ENCODE data around the gene TWIST2. TPM values are rescaled to one million over a fixed set of nuclear protein-coding genes. Genes with fewer than 3 reads are reported as not detected.

The TWIST2 gene
- polyA plus RNA-seq, 3 donors: 0.43 to 0.49 (median 0.43) TPM

GRCh38 chr2:238802957-238803356 lies 44.9 kb upstream of the TWIST2 start:
- Histone ChIP-seq H3K4me3 (replicated peaks in 1 of 3; ENCODE audit: low read depth in 2 of 3, low read length in 3 of 3) (no peak overlapping the region), H3K27ac (ENCODE audit: low read depth in 1 of 2, low read length in 2 of 2) (no peak overlapping the region), H3K27me3 (ENCODE audit: control insufficient read depth in 2 of 2, insufficient read depth in 2 of 2, low read length in 2 of 2) (no peaks in the 10 kb centered on the region), H3K36me3 (replicated peaks in 1 of 2; ENCODE audit: control insufficient read depth in 1 of 2, insufficient read depth in 2 of 2, low read length in 2 of 2) (no peaks in the 10 kb centered on the region), H3K4me2 (replicated peaks; ENCODE audit: extremely low read depth, low read length, poor library complexity, severe bottlenecking) (no peak overlapping the region), H3K9me3 (replicated peaks in 1 of 2; ENCODE audit: control insufficient read depth in 1 of 2, insufficient read depth in 1 of 2, low read length in 2 of 2) (no peaks in the 10 kb centered on the region), H3K79me2 (ENCODE audit: insufficient read depth, low read length) (no peaks in the 10 kb centered on the region), H3K4me1 (ENCODE audit: control insufficient read depth in 1 of 2, insufficient read depth in 2 of 2, low read length in 2 of 2) (no peaks in the 10 kb centered on the region), H2AFZ (ENCODE audit: insufficient read depth, low read depth, low read length, poor library complexity, severe bottlenecking) (no peak overlapping the region), H4K20me1 (ENCODE audit: insufficient read depth, low read length) (no peaks in the 10 kb centered on the region), H3K9ac (ENCODE audit: insufficient read depth, low read length, poor library complexity, severe bottlenecking) (no peak overlapping the region)
- intact Hi-C loops (cut with micrococcal nuclease): no loop called here
- no peak overlapping the region for H3K4me3 Mint-ChIP-seq
- WGBS (ENCODE audit: insufficient coverage): no CpG with 5 or more reads among the region's 4 CpGs
- peaks cover 0 to 6% (median 4%) of the 10 kb centered on the region in 7 donors for H3K9me3 Mint-ChIP-seq
- TF ChIP-seq, protein P1, sequence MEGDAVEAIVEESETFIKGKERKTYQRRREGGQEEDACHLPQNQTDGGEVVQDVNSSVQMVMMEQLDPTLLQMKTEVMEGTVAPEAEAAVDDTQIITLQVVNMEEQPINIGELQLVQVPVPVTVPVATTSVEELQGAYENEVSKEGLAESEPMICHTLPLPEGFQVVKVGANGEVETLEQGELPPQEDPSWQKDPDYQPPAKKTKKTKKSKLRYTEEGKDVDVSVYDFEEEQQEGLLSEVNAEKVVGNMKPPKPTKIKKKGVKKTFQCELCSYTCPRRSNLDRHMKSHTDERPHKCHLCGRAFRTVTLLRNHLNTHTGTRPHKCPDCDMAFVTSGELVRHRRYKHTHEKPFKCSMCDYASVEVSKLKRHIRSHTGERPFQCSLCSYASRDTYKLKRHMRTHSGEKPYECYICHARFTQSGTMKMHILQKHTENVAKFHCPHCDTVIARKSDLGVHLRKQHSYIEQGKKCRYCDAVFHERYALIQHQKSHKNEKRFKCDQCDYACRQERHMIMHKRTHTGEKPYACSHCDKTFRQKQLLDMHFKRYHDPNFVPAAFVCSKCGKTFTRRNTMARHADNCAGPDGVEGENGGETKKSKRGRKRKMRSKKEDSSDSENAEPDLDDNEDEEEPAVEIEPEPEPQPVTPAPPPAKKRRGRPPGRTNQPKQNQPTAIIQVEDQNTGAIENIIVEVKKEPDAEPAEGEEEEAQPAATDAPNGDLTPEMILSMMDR (IDR thresholded peaks at IDR 0.05): no peak
- no peaks in the 10 kb centered on the region for H3K4me1 Mint-ChIP-seq
- no peak for DNase-seq
- H3K36me3 Mint-ChIP-seq: no peaks in the 10 kb centered on the region
- peaks cover 2 to 10% (median 3%) of the 10 kb centered on the region in 3 donors for H3K27me3 Mint-ChIP-seq (ENCODE audit: low read depth in 3 of 3)
- H3K27ac Mint-ChIP-seq: no peak overlapping the region

DNA sequence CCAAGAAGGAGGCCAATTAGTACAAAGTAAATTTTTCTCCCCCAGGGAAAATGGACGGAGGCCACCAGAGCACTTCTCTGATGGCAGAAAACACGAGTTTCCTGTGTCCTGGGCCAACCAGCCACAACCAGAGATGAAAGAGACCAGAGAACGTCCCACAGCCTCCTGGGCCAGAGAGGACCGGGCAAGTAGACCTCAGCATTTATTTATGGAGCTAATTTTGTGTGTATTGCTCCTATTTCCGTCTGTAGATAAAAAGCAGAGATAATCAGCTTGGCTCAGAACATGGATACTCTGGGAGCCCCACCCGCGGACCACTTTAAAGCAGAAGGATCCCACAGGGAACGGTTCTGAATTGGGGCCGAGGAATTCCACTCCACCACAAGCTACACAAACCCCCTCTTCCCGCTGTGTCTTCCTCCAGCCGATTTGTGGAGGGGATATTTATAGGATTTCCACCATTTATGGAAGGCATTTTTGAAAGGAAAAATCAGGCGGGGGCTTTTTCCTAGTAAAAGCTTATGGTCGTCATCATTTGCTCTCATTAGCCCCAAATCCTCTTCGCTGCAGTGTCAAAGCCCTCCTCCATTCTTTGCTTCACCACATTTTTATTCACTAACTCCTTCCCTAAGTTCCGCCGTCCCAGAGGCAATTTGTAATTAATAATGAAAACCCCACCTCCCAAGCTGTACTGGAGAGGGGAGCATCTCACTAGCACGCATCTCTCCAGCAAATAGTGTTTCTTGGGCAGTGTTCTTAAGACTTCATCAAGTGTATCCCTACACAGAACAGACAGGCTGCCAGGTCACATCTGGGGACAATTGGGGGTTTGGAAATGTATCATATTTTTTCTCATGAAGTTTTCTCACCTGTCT lies 43.7 kb upstream of the TWIST2 start:
- Histone ChIP-seq H3K36me3 (replicated peaks in 1 of 2; ENCODE audit: control insufficient read depth in 1 of 2, insufficient read depth in 2 of 2, low read length in 2 of 2) (no peaks in the 10 kb centered on the region), H3K27ac (ENCODE audit: low read depth in 1 of 2, low read length in 2 of 2) (no peak overlapping the region), H3K4me3 (replicated peaks in 1 of 3; ENCODE audit: low read depth in 2 of 3, low read length in 3 of 3) (no peak overlapping the region), H3K27me3 (ENCODE audit: control insufficient read depth in 2 of 2, insufficient read depth in 2 of 2, low read length in 2 of 2) (no peaks in the 10 kb centered on the region), H3K4me2 (replicated peaks; ENCODE audit: extremely low read depth, low read length, poor library complexity, severe bottlenecking) (no peak overlapping the region), H3K9me3 (replicated peaks in 1 of 2; ENCODE audit: control insufficient read depth in 1 of 2, insufficient read depth in 1 of 2, low read length in 2 of 2) (peaks cover 5 to 8% of the 10 kb centered on the region in 2 donors), H3K79me2 (ENCODE audit: insufficient read depth, low read length) (no peaks in the 10 kb centered on the region), H4K20me1 (ENCODE audit: insufficient read depth, low read length) (no peaks in the 10 kb centered on the region), H3K9ac (ENCODE audit: insufficient read depth, low read length, poor library complexity, severe bottlenecking) (no peak overlapping the region), H2AFZ (ENCODE audit: insufficient read depth, low read depth, low read length, poor library complexity, severe bottlenecking) (no peak overlapping the region), H3K4me1 (ENCODE audit: control insufficient read depth in 1 of 2, insufficient read depth in 2 of 2, low read length in 2 of 2) (no peaks in the 10 kb centered on the region)
- Mint-ChIP-seq H3K27me3 (ENCODE audit: low read depth in 3 of 3) (peaks cover 2 to 10% (median 3%) of the 10 kb centered on the region in 3 donors), H3K9me3 (peaks cover 5 to 17% (median 12%) of the 10 kb centered on the region in 7 donors), H3K4me3 (no peak overlapping the region), H3K36me3 (no peaks in the 10 kb centered on the region), H3K27ac (no peak overlapping the region), H3K4me1 (no peaks in the 10 kb centered on the region)
- TF ChIP-seq, protein P1 (IDR thresholded peaks at IDR 0.05): no peak
- WGBS (ENCODE audit: insufficient coverage): 66% methylated on average over 4 of the region's 17 CpGs
- intact Hi-C loops (cut with micrococcal nuclease): no loop called here
- no peak for DNase-seq

Data from CD14-positive monocyte (primary cell).